ENCODE data around the gene ATRNL1.

The ATRNL1 gene

GRCh38 chr10:115093286-115093775, at the start of gene ATRNL1:
Gene ATRNL1, plus strand, starts transcription at chr10:115093365. Its CDS starts 386 bp downstream, at chr10:115093751.
- DNase-seq (ENCODE audit: low read depth): no peak

- DNase-seq (ENCODE audit: low read depth): no peak
These were observed 49.4 kb upstream of the ATRNL1 start for GRCh38 chr10:115043719-115044118.

- no peak for DNase-seq (ENCODE audit: low read depth)
These were observed 48.3 kb upstream of the ATRNL1 start for GRCh38 chr10:115044891-115045290.

- DNase-seq (ENCODE audit: low read depth): no peak
These were observed 47.7 kb upstream of the ATRNL1 start for GRCh38 chr10:115045499-115045898.

GRCh38 chr10:115046686-115047236, 46.4 kb upstream of the ATRNL1 start:
- no peak for DNase-seq (ENCODE audit: low read depth)

- no peak for DNase-seq (ENCODE audit: low read depth)
These were observed 45.5 kb upstream of the ATRNL1 start for GRCh38 chr10:115047705-115048104.

- DNase-seq (ENCODE audit: low read depth): no peak
These were observed 43.8 kb upstream of the ATRNL1 start for GRCh38 chr10:115049318-115049717.

GRCh38 chr10:115049960-115050359, 43.2 kb upstream of the ATRNL1 start:
- DNase-seq (ENCODE audit: low read depth): no peak

- no peak for DNase-seq (ENCODE audit: low read depth)
These were observed 42.7 kb upstream of the ATRNL1 start for GRCh38 chr10:115050375-115051010.

GRCh38 chr10:115051216-115051615, 41.9 kb upstream of the ATRNL1 start:
- no peak for DNase-seq (ENCODE audit: low read depth)

- no peak for DNase-seq (ENCODE audit: low read depth)
These were observed 40.9 kb upstream of the ATRNL1 start for GRCh38 chr10:115052226-115052625.

GRCh38 chr10:115052728-115053127, 40.4 kb upstream of the ATRNL1 start:
- no peak for DNase-seq (ENCODE audit: low read depth)

GRCh38 chr10:115056186-115056585, 37.0 kb upstream of the ATRNL1 start:
- DNase-seq (ENCODE audit: low read depth): no peak

- no peak for DNase-seq (ENCODE audit: low read depth)
These were observed 33.8 kb upstream of the ATRNL1 start for GRCh38 chr10:115059301-115059898.

- DNase-seq (ENCODE audit: low read depth): no peak
These were observed 29.2 kb upstream of the ATRNL1 start for GRCh38 chr10:115063701-115064658.

- DNase-seq (ENCODE audit: low read depth): no peak
These were observed 27.4 kb upstream of the ATRNL1 start for GRCh38 chr10:115065801-115066200.

- no peak for DNase-seq (ENCODE audit: low read depth)
These were observed 26.6 kb upstream of the ATRNL1 start for GRCh38 chr10:115066528-115066927.

- no peak for DNase-seq (ENCODE audit: low read depth)
These were observed 19.4 kb upstream of the ATRNL1 start for GRCh38 chr10:115073796-115074195.

- DNase-seq (ENCODE audit: low read depth): no peak
These were observed 10.7 kb upstream of the ATRNL1 start for GRCh38 chr10:115082506-115082905.

GRCh38 chr10:115084277-115084850, 8.8 kb upstream of the ATRNL1 start:
- DNase-seq (ENCODE audit: low read depth): no peak

GRCh38 chr10:115091161-115091560, 2.0 kb upstream of the ATRNL1 start:
- no peak for DNase-seq (ENCODE audit: low read depth)

GRCh38 chr10:115092258-115092554, 959 bp upstream of the ATRNL1 start:
- DNase-seq (ENCODE audit: low read depth): no peak

Measured in activated T-cell treated with anti-CD3 and anti-CD28 coated beads for 24 hours (primary cell).